NCI-H2171 (cell line): ENCODE measurements around the gene ZMIZ1.

Experiments used
- DNase-seq: peaks from one replicate; lab custom pipeline; 2025; lab: John Stamatoyannopoulos, UW

ZMIZ1 gene

DNA sequence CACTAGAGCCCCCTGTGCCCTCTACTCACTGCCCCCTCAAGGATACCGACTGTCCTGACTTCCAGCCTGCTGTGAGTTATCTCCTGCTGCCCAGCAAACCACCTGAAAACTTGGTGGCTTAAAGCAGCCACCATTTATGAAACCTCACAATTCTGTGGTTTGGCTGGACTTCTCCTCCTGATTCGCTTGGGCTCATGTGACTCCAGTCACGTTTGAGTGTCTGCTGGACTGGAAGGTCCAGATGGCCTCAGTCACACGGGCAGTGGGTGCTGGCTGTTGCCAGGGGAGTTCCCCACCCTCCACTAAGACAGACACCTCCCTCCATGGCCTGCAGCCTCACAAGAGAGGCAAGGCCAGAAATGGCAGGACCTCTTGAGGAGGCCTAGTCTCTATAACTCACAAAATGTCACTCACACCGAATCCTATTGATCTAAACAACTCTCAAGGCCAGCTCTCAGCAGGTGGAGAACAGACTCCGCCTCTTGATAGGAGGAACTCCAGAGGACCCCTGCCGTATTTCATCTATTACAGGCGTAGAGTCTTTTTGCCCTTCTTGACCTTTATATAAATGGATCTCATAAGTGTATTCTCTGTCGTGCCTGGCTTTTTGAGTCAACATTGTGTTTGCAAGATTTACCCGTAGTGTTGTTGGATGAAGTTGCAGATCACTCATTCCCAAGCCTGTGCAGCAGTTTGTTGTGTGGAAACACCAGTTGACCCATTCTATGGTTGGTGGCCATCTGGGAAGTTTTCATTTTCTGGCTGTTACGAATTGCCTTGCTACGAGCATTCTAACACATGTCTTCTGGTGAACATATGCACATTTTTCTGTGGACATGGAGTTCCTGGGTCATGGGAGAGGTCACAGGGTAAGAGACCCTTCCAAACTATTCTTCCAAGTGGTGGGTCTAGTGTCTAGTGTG is 48.3 kb downstream of the ZMIZ1 start:
- DNase-seq = no peak

DNA sequence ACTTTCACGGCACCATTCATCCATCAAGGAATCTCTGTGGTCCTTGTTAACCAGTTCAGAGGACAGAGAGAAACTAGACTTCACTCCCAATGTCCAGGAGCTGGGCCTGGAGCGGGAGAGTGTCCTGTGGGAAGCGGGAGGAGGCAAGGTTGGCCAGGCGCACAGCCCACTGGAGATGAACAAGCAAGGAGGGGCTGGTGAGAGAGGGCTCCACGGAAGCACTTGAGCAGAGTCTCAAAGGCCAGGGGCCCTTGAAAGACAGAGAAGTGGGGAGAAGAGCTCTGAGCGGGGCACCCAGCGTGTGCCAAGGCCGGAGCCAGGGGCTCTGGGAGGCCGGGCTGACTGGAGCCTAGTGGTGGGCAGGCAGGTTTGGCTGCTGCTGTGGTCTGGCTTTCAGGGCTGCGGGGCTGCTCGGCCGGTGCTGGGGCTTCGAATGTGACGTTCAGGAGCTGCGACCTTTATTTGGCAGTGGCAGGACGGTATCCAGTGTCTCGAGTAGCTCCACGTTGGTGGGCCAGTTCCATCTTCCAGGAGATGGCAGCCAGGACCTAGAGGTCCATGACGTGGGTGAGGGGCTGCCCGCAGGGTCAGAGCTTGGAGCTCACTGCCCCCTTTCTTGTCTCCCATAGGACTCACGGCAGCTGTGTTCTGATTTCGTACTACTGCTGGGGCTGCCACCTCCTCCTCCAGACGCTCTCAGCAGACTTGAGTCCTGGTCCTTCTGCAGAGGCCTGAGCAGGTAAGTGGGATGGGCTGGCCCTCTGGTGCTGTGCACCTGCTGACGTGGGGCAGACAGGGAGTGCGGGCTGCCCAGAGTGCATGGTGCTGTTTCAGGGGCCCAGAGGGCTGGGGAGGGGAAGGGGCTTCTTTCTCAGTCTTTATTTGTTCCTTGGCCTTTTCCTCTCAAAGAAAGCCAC is 49.8 kb downstream of the ZMIZ1 start:
- DNase-seq = no peak

DNA sequence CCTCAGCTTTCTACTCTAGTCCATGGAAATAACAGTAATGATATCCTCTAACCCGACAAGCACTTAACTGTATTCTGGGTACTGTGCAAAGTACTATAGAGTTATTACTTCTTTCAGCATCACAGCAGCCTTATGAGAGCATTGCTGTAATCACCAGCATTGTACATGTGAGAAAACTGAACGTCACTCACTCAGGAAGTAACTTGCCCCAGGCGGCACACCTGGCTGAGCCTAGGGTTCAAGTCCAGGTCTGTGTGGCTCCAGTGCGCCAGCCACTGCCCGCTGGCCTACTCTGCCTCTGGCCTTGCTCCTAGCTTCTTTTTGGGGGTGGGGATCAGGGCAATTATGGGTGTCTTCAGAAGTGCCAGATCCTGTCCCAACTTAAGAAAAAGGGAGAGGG is 50.5 kb downstream of the ZMIZ1 start:
- no peak for DNase-seq

DNA sequence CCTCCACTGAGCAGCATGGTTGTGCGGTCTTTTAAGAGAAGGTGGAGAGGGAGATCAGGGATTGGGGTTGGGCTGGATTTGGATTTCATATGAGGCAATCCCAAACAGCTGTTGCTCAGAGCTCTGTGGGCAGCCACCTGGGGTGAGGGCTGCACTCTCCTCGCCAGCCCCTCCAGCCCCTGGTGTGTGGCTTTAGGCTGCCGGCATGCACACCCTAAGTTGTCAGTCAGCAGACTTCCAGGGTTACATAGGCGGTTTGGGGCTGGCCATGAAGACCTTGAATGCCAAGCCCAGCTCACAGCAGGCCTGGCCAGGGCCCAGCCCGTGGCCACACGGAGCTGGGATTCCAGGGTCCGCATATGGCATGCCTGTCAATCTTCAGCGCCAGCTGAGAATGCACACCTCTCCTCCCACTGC is 54.8 kb downstream of the ZMIZ1 start:
- no peak for DNase-seq

DNA sequence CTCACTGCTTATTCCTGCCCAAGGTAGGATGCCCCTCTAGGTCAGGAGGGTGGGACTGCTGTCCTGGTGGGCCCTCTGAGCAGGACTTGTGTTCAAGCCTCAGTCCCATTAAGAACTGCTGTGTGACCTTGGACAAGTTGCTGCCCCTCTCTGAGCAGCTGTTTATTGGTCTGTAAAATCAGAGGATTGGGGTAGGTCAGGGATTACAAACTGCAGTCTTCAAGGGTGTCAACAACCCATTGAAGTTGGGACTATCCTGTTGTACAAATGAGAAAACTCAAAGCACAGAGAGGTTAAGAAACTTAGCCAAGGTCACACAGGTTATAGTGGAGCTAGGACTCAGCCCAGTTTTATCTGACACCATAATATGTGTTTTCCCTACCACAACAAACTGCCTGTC is 55.3 kb downstream of the ZMIZ1 start:
- DNase-seq = no peak

DNA sequence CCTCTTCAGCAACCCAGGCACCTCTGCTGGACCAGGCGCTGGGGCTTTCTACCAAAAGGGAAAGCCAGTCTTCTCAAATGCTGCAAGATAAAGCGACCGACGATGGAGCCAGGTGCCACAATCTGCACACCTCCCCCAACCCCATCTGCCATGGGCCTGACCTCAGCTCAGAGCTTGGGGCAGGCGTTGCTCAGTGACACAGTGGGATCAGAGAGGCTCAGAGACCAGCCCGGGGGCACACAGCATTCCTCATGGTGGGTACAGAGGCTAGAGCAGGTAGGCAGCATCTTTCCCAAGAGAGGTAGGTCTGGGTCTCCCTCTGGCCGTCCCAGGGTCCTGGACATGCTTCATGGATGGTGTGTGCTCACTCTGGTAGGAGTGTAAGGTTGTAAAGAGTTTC is 56.3 kb downstream of the ZMIZ1 start:
- DNase-seq = no peak

DNA sequence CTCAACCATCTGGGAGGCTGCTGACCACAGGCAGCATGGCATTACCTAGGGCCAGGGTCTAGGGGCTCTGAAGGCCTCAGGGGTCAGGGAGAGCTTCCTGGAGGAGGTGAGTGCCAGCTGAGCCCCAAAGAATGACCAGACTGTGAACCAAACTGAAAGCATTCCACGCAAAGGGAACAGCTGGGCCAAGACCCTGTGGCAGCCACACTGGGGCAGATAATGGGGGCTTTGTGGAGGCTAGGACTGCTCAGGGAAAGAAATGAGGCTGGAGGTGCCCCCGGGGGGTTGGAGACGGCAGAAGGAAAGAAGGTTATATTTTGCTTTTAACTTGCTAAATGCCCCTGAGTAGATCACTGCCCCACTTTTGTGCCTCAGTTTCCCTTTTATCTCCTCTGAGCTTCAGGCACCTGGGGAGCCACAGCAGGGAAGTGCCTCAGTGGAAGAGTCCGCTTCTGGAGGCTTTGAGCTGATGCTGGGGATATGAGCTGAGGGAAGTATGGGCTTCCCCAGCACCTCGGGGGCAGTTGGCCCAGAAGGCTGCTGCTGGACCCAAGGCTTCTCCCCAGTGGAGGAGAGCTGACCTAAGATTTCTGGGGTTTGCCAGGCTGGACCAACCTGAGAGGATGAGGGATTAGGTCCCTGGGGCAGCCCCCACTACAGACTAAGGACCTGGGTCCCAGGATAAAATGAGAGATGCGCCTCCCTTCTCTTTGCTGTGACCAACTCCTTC is 57.8 kb downstream of the ZMIZ1 start:
- DNase-seq = no peak

DNA sequence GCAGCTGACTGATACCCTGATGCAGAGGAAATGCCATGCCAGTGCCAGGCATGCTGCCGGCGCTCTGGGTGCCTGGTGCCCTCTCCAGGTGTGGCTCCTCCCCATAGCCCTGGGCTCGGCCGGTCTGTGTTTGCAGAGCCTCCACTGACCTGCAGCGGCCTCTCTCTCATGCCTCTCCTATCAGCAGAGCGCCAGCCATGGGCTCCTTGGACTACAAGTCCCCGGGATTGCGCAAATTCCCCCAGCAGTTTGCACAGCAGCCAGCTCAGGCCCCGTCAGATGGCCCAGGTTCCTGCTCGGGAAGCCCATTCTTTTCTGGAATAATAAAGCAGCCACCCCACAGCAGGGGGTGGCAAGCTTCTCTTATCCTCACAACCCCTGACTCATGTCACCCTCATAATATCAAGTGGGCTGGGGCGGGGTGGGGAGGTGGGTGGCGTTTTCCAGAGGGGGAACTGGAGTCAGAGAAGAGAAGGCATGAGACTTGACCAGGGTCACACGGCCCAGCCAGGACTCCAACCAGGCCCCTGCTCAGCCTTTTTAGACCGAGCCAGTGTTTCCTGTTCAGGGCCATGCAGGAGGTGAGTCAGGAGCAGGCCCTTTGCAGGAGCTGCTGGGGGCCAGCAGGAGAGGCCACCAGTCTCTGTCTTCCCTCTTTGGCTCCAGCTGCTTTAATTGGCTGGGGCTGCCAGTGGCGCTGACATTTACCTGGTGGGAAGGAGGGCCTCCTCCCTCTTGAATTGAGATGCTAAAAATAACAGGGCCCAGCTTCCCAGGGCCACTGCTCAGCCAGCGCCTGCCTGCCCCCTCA is 58.6 kb downstream of the ZMIZ1 start:
- no peak for DNase-seq

DNA sequence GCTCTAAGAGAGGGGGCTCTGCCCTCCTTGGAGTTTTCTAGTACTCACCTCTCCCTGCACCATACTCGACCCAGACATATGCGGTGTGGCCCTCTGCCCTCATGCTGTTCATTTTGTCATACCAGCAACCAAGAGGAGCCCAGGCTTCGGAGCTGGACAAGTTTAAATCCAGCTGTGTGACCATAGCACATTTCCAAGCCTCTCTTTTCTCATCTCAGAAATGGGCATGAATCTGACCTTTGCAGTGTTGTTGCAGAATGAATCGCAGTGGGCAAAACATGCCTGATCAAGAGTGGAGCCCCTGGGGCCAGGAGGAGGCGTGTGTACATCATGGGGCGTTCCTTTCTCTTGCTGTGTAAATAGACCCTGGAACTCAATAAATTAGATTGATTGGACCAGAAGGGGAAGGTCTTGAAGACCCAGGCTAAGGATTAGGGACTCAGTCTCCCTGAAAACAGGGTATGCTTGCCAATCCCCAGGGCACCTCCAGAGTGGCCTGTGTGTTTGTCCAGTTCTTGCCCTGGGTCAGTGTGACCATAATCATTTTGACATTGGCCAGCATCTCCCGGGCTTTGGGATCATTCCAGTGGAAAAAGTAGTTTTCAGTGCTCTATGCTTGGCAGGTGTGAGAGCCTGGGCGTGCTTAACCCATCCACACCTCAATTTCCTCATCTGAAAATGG is 59.6 kb downstream of the ZMIZ1 start:
- DNase-seq = no peak

DNA sequence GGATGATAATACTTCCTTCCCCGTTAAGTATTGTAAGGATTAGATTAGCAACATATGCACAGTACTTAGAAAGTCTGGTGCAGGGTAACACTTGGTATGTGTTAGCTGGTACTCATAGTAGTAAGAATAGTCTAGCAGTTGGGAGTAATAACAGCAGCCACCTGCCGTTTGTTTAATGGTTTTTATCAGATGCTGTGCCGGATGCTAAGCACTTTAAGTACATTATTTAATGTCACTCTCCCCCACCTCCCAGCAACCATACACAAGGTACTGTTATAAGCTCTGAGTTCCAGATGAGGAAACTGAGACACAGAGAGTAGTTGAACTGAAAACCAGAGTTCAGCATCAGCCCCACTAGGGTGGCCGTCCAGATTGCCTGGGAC is 60.1 kb downstream of the ZMIZ1 start:
- no peak for DNase-seq

DNA sequence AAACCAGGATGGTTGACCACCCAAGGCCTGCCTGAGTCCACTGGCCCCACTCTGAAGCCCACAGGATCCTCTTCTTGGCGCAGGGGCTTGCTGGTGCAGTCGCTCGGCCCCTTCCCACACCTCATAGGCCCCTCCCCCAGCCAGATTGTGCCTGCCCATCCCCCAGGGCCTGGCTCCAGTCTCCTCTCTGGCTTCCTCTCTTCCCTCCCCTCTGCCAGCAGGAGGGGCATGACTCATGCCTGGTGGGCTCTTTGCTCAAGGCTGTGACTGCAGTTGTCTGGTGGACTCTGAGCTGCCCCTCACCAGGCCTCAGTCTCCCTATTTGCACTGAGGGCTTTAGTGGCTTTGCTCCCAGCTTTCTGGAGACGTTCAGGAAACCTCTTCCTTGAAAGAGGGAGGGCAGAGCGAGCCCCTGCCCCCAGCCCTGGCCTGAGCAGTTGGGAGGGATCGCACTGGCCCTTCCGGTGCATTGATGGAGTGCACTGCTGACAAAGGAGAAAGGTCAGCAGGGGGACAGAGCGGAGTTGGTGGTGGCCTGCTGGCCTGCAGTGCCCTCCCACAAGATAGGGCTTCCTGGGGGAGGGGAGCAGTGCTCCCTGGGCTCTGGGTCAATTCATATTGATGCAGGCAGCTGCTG is 60.7 kb downstream of the ZMIZ1 start:
- DNase-seq = no peak

DNA sequence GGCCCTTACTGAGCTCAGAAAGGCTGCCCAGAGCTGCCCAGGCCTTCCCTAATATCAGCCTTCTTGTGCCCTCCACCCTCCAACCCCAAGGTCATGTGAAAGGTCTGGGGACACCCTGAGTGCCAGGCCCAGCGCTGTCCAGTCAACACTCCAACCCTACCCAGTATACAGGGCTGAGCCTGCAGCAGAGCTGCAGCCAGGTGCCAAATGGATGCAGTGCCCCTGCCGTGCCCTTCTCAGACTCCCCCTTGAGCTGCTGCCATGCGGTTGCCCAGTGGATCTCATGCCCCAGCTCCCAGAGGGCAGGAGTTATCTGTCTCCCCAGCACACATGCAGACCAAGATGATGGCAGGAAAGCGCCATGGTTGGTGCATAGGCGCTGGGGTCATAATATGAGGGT is 61.5 kb downstream of the ZMIZ1 start:
- no peak for DNase-seq

DNA sequence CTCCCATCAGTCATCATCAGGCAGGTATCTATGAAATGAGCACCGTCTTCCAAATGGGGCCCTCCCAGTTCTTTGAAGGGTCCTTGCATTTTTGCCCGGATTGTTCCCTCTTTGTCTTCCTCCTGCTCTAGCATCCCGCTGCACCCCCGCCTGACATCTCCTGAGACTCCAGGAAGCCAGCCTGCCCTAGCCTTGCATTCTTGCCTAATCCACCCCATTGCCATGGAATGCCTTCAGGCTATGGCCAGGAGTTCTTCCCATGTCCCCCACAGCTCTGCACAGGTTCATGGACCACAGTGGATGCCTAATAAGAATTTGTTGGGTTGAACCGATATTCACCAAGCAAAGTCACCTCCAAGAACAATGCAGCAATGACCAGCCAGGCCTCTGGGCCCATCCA is 62.1 kb downstream of the ZMIZ1 start:
- no peak for DNase-seq

DNA sequence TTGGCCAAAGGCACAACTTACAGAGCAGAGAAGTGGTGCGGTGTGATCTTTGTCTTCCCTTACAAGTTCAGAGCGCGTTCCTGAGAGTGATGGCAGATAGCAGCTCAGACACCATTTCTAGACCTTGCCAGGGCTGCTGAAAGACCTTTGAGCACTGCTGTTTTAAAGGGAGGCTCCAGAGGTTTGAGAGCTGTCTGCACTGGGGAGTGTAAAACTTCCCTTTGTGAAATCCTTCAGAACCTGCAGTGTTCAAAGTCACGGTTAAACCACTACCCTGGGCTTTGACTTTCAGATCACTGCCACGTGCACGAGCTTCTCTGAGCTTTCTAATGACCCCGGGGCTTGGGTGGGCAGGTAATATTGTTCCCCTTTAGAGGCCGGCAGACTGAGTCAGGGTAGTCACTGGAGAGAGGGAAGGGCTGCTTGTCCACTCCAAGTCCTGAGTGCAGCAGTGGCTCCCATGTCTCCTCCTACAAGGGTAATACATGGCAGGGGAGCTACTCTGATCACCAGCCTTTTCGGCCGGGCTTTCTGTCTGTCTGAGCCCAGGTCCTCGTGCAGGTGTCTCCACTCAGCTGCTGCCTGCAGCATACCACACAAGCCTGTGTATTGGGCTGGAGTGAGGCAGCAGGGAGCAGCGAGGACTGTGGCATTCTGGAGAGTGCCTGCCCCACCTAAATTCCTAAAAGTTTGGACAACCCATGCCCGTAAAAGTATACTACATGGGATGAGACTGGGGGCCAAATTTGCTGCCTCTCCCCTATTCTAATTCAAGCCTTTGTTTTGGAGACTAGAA is 63.3 kb downstream of the ZMIZ1 start:
- no peak for DNase-seq

DNA sequence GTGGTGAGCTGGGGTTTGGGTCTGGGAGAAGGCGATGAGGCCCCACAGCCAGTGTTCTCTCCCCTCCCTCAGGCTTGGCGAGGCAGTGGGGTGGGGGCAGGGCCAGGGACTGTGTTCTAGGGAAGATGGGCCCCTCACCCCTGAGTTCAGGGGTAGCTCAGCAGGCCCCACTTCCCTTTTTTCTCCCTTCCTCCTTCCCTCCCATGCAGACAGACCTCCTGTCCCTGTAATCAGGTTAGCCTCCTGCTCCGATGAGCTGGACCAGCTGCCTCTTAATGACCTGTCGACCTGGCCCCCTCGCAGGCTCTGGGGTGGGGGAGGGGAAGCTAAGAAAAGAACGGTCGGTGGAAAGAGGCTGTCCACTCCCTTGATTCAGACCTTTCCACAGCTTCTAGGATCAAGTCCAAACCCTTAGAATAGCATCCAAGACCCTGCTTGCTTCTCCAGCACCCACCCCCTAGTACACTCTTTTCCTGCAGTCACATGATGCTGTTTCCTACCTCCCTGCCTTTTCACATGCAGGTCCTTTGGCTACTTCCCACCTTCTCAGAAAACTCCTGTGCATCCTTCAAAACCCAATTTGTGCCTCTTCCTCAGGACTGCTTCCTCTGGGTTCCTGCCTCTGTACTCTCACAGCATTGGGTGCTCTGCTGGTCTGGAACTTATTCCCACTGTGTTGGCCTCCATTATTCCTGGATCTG is 64.1 kb downstream of the ZMIZ1 start:
- DNase-seq = no peak

DNA sequence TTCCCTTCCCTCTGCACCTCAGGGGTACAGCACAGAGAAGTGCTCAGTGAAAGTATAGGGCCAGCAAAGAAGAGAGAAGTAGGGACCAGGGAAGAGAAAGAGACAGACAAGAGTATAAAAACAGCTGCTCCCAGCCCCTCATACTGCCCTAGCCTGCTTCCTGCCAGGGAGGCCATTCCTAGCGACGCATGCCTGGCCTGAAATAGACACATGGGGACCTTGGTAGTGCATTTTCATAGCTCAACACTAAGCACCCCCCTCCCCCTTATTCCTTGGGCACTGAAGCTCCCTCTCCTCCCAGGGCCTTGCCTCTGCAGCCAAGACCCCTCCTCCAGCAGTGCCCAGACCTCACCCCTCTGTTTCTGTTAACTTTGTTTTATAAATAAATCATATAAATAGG is 64.7 kb downstream of the ZMIZ1 start:
- no peak for DNase-seq

DNA sequence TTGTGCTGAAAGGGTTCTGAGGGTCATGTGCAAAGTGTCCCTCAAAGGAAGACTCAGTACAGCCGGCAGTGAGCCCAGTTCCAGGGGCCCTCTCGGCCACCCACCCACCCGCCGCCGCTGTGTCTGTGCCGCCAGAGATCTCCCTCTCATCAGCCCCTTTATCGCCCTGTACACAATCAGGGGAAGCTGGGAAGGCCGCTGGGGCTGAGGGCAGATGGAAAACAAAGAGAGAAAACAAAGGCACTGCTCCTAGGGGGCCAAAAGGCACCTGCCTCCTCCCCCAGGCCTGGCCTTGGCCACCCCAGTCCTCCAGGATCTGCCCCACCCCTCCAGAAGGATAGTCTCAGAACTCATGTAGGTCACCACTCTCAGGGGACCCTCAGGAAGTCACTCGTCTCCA is 67.0 kb downstream of the ZMIZ1 start:
- no peak for DNase-seq

DNA sequence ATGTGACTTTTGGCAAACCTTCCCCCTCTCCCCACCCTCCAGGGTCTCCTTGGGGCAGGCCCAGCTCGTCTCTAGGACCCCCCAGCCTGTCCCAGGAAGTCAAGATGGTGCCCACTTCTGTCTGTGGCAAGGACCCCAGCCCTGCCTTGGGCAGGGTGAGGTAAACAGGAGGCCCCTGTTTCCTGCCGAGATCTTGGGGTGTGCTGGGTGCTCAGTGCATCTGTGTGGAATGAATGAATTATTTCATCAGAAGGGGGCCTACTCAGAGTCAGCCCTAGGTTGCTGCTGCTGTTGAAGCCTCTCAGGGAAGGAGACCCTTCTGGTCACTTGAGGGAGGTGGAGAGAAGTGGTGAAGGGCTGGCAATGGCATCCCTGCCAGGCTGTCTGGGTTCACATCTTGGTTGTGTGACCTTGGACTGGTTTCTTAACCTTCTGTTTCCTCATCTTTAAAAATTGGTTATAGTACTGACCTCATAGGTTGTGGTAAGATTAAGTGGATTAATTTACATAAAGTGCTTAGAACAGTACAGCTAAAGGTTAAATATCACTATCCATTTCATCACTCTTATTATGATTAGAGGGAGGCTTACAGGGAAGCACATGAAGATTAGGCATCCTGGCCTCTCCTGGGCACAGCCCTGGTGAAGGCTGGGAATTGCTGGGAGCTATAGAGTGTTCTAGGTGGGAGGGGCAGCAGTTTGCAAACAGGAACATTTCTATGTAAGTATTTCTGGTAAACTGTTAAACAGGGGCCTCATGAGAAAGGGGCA is 67.7 kb downstream of the ZMIZ1 start:
- DNase-seq = no peak
